Astrocyte of the cerebellum (primary cell): ENCODE results near the gene GPR4.

ENCODE experiments used
- DNase-seq: peaks from one replicate; pipeline ENCODE4 v3.0.0-alpha.2; 2011; ENCODE audit warnings: low read depth
- H3K4me3 ChIP-seq: 2 replicates; pipeline ENCODE4 v1.5.1; 2011; ENCODE audit warnings: mild to moderate bottlenecking, low read depth, low read length, moderate library complexity
- CTCF ChIP-seq: IDR thresholded peaks from 2 replicates; pipeline ENCODE4 v1.5.1; 2012; ENCODE audit warnings: low read length, low read depth, moderate library complexity, mild to moderate bottlenecking; ENCODE audit errors: missing control alignments
- in situ Hi-C: cut with HindIII; loops from 2 replicates; pipeline ENCODE4 v1.10.0; 2017; ENCODE audit warnings: low sequenced_read_pairs

GPR4 gene

DNA sequence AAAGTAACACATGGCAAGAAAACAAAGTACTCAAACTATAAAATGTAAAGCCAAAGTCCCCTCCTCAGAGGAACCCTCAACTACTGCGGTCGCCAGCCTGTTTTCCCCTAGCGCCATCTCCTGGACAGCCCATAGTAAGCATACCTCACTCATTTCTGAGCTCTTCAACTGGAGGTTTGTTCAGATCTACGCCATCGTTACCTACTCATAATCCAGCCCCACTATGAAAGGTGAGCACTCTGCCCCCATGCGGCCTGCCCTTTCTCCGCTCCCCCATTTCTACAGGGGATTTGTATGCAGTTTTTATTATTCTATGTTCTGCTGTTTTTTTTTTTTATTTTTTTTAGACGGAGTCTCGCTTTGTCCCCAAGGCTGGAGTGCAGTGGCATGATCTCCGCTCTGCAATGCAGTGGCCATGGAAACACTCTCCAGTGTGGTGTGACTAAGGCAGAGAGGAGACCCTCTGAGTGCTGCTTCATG lies 43.6 kb downstream of the GPR4 start:
- DNase-seq: no peak
- in situ Hi-C loops: loop anchor here (10.0 kb wide), 1 partner anchor 86 kb away; no protein-coding TSS in a partner anchor
- TF ChIP-seq CTCF: peak; percentile 81
- H3K4me3 ChIP-seq: no peak overlapping the region

- in situ Hi-C loops: loop anchor here (10.0 kb wide), 1 partner anchor 88 kb away; no protein-coding TSS in a partner anchor
- no peak overlapping the region for H3K4me3 ChIP-seq
- no peak for TF ChIP-seq CTCF
- DNase-seq: no peak
Observed at GRCh38 chr19:45556835-45557234, 45.2 kb downstream of the GPR4 start.

GRCh38 chr19:45554481-45554880 lies 47.5 kb downstream of the GPR4 start:
- H3K4me3 ChIP-seq: no peak overlapping the region
- no peak for DNase-seq
- in situ Hi-C loops: loop anchor here (10.0 kb wide), 1 partner anchor 90 kb away; no protein-coding TSS in a partner anchor
- TF ChIP-seq CTCF: no peak

DNA sequence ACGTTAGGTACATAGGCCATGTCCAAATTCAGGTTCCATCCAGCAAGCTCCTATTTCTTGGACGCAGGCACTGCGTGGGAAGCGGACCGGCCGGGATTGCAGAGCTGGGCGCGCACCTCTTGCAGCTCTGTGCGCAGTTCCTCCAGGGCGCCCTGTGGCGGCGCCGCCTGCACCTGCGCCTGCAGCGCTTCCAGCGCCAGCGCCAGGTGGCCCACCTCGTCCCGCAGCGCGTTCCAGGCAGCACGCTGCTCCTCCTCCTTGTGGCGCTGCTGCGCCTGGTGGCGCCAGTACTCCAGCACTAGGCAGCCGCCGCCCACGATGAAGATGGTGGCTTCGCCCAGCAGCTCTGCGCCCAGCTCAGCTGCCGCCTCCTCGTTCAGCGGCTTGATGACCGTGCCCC lies 48.5 kb downstream of the GPR4 start:
- DNase-seq: no peak
- no peak for TF ChIP-seq CTCF
- no peak overlapping the region for H3K4me3 ChIP-seq
- in situ Hi-C loops: loop anchor here (10.0 kb wide), 1 partner anchor 91 kb away; no protein-coding TSS in a partner anchor

- no peak for DNase-seq
- in situ Hi-C loops: no loop called here
- TF ChIP-seq CTCF: no peak
- no peak overlapping the region for H3K4me3 ChIP-seq
Observed at GRCh38 chr19:45547965-45548609, 53.9 kb downstream of the GPR4 start.

DNA sequence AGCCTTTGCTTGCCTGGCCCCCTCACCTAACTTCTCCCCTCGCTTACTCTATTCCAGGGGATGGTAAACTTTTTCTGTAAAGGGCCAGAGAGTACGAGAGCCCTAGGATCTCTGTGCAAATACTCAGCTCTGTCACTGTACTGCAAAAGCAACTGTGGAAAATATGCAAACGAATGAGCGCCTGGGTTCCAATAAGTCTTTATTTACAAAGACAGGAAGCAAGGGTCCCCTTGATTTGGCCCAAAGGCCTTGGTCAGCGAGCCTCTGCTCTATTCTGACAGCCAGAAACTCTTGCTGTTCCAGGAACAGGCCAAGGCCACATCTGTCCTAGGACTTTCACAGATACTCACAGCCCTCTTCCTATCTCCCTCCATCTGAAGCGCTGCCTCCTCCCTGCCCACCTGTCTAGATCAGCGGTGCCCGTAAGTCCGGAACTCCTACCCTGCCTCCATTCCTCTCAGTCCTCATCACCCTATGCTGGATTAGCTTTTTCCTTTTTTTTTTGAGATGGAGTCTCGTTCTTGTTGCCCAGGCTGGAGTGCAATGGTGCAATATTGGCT lies 54.7 kb downstream of the GPR4 start:
- no peak for DNase-seq
- in situ Hi-C loops: no loop called here
- no peak overlapping the region for H3K4me3 ChIP-seq
- no peak for TF ChIP-seq CTCF
